HepG2 (cell line): ENCODE measurements around the gene SLC13A3. TPM values are rescaled to one million over a fixed set of nuclear protein-coding genes. Genes with fewer than 3 reads are reported as not detected.

Source experiments
- ATF2 ChIP-seq: sonication (generic); formaldehyde crosslinking; IDR thresholded peaks from 2 replicates; pipeline ENCODE4 v1.4.0; 2020; ENCODE audit warnings: missing genetic modification reagents
- DPF2 ChIP-seq: sonication (generic); formaldehyde crosslinking; IDR thresholded peaks from 2 replicates; pipeline ENCODE4 v1.4.0; 2020; ENCODE audit warnings: mild to moderate bottlenecking, low read depth, missing genetic modification reagents, borderline replicate concordance
- DR1 ChIP-seq: sonication (generic); formaldehyde crosslinking; IDR thresholded peaks from 2 replicates; pipeline ENCODE4 v1.8.0; 2021; ENCODE audit warnings: mild to moderate bottlenecking, missing genetic modification reagents, inconsistent platforms
- ELF3 ChIP-seq: IDR thresholded peaks from 2 replicates; pipeline ENCODE4 v1.6.1; 2016; ENCODE audit warnings: missing genetic modification reagents, missing compliant biosample characterization
- HDAC1 ChIP-seq: sonication (generic); formaldehyde crosslinking; IDR thresholded peaks from 2 replicates; pipeline ENCODE4 v1.5.1; 2020; ENCODE audit warnings: mild to moderate bottlenecking, missing genetic modification reagents
- POLR2A ChIP-seq, 2 experiments: IDR thresholded peaks; 2 replicates each; pipeline ENCODE4 v1.6.1; 2011; ENCODE audit warnings: low read depth in 2 of 2, low read length in 2 of 2, mild to moderate bottlenecking in 1 of 2, moderate library complexity in 1 of 2; ENCODE audit not compliant: insufficient read depth in 1 of 2
- SAP130 ChIP-seq: IDR thresholded peaks from 2 replicates; pipeline ENCODE4 v1.6.1; 2016; ENCODE audit warnings: low read depth
- SRF ChIP-seq: IDR thresholded peaks from 2 replicates; pipeline ENCODE4 v1.6.1; 2011; ENCODE audit warnings: mild to moderate bottlenecking, low read depth, low read length, moderate library complexity
- ZNF44 ChIP-seq: sonication (generic); formaldehyde crosslinking; IDR thresholded peaks from 2 replicates; pipeline ENCODE4 v1.5.1; 2020; ENCODE audit warnings: mild to moderate bottlenecking, missing genetic modification reagents
- ZNF589 ChIP-seq: sonication (generic); formaldehyde crosslinking; conservative IDR thresholded peaks from 2 replicates; pipeline ENCODE4 v1.8.0; 2022; ENCODE audit warnings: mild to moderate bottlenecking, moderate library complexity, missing genetic modification reagents
- ZNF614 ChIP-seq: IDR thresholded peaks from 2 replicates; pipeline ENCODE4 v1.6.1; 2018; ENCODE audit warnings: missing biosample characterization, missing genetic modification reagents, inconsistent platforms, borderline replicate concordance
- ZNF678 ChIP-seq: sonication (generic); formaldehyde crosslinking; IDR thresholded peaks from 2 replicates; pipeline ENCODE4 v1.4.0; 2020; ENCODE audit warnings: mild to moderate bottlenecking, missing genetic modification reagents
- polyA plus RNA-seq, 8 experiments: library from polyadenylated mRNA; depleted of rRNA in 3 of 8; stranded (reverse) in 7 of 8; unstranded in 1 of 8; fragments of >200 nt; fragmentation: Illumina TruSeq in 4 of 8; extraction: Trizol in 4 of 8; gene quantifications; 2 replicates each; pipeline versions ENCODE4 v1.2.1 to v1.2.3, GENCODE V29; 2011 to 2016; ENCODE audit warnings: low read depth in 4 of 8, missing spikeins in 1 of 8, mixed read lengths in 1 of 8; ENCODE audit not compliant: insufficient read depth in 1 of 8
- total RNA-seq, 5 experiments: library from RNA; depleted of rRNA; stranded (reverse); fragments of >200 nt; fragmentation: Illumina TruSeq; extraction: Trizol; gene quantifications; 2 replicates each; pipeline ENCODE4 v1.2.3, GENCODE V29; 2016; ENCODE audit warnings: low read depth in 1 of 5
- TF ChIP-seq, protein P1 (sequence below): sonication (generic); formaldehyde crosslinking; IDR thresholded peaks from 2 replicates; pipeline ENCODE4 v1.4.0; 2020; ENCODE audit warnings: missing genetic modification reagents, borderline replicate concordance
- TF ChIP-seq, protein P2 (sequence below): sonication (generic); formaldehyde crosslinking; IDR thresholded peaks from 2 replicates; pipeline ENCODE4 v1.5.0; 2020; ENCODE audit warnings: missing genetic modification reagents
- TF ChIP-seq, protein P3 (sequence below): sonication (generic); formaldehyde crosslinking; conservative IDR thresholded peaks from 2 replicates; pipeline ENCODE4 v1.4.0; 2020; ENCODE audit warnings: missing genetic modification reagents
- TF ChIP-seq, protein P4 (sequence below): sonication (generic); formaldehyde crosslinking; IDR thresholded peaks from 2 replicates; pipeline ENCODE4 v1.4.0; 2020; ENCODE audit warnings: missing genetic modification reagents
- TF ChIP-seq, protein P5 (sequence below): sonication (generic); formaldehyde crosslinking; IDR thresholded peaks from 2 replicates; pipeline ENCODE4 v1.5.0; 2020; ENCODE audit warnings: missing genetic modification reagents, mild to moderate bottlenecking, borderline replicate concordance

The SLC13A3 gene
- total and polyA plus RNA-seq, 2 of the 13 experiments (the other 11 are each of a cell fraction or from before 2014, with no cell fraction given) = 66.5 to 76.0 TPM

DNA sequence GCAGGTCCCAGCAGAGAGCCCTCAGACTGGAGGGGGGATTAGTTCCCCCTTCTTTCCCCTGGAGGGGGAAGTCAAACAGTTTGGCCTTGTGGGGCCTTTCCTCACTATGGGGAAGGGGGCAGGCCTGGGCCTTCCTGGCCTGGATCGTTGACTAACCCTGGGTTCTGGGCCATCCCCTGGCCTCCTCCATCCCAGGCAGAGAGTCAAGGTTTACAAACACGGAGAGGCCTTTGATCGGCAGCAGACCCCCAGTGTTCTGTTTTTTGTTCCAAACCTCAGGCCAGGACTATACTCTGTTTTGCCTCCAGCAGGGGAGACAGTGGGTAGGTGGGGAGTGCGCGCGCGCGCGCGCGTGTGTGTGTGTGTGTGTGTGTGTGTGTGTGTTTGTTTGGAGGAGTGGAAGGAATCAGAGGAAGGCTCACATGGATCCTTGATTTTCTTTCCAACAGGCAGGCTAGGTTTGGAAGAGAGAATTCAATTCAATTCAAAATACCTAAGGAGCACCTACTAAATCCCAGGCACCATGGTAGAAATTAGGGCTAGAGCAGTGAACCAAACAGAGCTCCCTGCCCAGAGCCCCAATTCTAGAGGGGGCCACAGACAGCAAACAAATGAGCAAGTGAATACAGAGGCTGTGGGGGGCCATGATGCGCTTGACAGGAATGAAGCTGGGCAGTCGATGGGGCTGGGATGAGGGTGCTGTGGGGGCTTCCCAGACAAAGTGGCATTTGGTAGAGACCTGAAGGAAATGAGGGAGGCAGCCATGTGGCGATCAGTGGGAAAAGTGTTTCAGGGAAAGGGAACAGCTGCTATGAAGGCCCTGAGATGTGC is 23.2 kb upstream of the SLC13A3 start (continued):
- TF ChIP-seq ATF2 (CRISPR knock-in tag) = peak; percentile 90
- TF ChIP-seq, protein P1, sequence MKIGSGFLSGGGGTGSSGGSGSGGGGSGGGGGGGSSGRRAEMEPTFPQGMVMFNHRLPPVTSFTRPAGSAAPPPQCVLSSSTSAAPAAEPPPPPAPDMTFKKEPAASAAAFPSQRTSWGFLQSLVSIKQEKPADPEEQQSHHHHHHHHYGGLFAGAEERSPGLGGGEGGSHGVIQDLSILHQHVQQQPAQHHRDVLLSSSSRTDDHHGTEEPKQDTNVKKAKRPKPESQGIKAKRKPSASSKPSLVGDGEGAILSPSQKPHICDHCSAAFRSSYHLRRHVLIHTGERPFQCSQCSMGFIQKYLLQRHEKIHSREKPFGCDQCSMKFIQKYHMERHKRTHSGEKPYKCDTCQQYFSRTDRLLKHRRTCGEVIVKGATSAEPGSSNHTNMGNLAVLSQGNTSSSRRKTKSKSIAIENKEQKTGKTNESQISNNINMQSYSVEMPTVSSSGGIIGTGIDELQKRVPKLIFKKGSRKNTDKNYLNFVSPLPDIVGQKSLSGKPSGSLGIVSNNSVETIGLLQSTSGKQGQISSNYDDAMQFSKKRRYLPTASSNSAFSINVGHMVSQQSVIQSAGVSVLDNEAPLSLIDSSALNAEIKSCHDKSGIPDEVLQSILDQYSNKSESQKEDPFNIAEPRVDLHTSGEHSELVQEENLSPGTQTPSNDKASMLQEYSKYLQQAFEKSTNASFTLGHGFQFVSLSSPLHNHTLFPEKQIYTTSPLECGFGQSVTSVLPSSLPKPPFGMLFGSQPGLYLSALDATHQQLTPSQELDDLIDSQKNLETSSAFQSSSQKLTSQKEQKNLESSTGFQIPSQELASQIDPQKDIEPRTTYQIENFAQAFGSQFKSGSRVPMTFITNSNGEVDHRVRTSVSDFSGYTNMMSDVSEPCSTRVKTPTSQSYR (CRISPR knock-in tag) = peak; percentile 87
- TF ChIP-seq, protein P2, sequence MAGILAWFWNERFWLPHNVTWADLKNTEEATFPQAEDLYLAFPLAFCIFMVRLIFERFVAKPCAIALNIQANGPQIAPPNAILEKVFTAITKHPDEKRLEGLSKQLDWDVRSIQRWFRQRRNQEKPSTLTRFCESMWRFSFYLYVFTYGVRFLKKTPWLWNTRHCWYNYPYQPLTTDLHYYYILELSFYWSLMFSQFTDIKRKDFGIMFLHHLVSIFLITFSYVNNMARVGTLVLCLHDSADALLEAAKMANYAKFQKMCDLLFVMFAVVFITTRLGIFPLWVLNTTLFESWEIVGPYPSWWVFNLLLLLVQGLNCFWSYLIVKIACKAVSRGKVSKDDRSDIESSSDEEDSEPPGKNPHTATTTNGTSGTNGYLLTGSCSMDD (CRISPR knock-in tag) = no peak
- no peak for TF ChIP-seq ZNF589 (CRISPR knock-in tag)
- TF ChIP-seq POLR2A (IDR thresholded peaks at IDR 0.05; ENCODE audit: insufficient read depth in 1 of 2, low read depth in 2 of 2, low read length in 2 of 2) = no peak
- TF ChIP-seq ZNF614 = peak; percentile 79; the same call in 1 of the 2 replicates
- TF ChIP-seq ELF3 (CRISPR knock-in tag) = peak; percentile 91
- TF ChIP-seq ZNF44 (CRISPR knock-in tag) = peak; percentile 11; the same call in 1 of the 2 replicates
- TF ChIP-seq, protein P3, sequence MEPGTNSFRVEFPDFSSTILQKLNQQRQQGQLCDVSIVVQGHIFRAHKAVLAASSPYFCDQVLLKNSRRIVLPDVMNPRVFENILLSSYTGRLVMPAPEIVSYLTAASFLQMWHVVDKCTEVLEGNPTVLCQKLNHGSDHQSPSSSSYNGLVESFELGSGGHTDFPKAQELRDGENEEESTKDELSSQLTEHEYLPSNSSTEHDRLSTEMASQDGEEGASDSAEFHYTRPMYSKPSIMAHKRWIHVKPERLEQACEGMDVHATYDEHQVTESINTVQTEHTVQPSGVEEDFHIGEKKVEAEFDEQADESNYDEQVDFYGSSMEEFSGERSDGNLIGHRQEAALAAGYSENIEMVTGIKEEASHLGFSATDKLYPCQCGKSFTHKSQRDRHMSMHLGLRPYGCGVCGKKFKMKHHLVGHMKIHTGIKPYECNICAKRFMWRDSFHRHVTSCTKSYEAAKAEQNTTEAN = peak; percentile 55; the same call in 1 of the 2 replicates
- peak; percentile 79; the same call in 1 of the 2 replicates for TF ChIP-seq SAP130 (CRISPR knock-in tag)
- TF ChIP-seq HDAC1 (CRISPR knock-in tag) = peak; percentile 96
- TF ChIP-seq ZNF678 (CRISPR knock-in tag) = no peak; the same call in 1 of the 2 replicates
- TF ChIP-seq, protein P4, sequence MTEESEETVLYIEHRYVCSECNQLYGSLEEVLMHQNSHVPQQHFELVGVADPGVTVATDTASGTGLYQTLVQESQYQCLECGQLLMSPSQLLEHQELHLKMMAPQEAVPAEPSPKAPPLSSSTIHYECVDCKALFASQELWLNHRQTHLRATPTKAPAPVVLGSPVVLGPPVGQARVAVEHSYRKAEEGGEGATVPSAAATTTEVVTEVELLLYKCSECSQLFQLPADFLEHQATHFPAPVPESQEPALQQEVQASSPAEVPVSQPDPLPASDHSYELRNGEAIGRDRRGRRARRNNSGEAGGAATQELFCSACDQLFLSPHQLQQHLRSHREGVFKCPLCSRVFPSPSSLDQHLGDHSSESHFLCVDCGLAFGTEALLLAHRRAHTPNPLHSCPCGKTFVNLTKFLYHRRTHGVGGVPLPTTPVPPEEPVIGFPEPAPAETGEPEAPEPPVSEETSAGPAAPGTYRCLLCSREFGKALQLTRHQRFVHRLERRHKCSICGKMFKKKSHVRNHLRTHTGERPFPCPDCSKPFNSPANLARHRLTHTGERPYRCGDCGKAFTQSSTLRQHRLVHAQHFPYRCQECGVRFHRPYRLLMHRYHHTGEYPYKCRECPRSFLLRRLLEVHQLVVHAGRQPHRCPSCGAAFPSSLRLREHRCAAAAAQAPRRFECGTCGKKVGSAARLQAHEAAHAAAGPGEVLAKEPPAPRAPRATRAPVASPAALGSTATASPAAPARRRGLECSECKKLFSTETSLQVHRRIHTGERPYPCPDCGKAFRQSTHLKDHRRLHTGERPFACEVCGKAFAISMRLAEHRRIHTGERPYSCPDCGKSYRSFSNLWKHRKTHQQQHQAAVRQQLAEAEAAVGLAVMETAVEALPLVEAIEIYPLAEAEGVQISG (CRISPR knock-in tag) = peak; percentile 72
- TF ChIP-seq, protein P5, sequence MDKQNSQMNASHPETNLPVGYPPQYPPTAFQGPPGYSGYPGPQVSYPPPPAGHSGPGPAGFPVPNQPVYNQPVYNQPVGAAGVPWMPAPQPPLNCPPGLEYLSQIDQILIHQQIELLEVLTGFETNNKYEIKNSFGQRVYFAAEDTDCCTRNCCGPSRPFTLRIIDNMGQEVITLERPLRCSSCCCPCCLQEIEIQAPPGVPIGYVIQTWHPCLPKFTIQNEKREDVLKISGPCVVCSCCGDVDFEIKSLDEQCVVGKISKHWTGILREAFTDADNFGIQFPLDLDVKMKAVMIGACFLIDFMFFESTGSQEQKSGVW (CRISPR knock-in tag) = no peak
- TF ChIP-seq DPF2 (CRISPR knock-in tag) = peak; percentile 87
- no peak for TF ChIP-seq SRF
- TF ChIP-seq DR1 (CRISPR knock-in tag) = peak; percentile 69
